Stimulated activated effector memory CD8-positive, alpha-beta T cell treated with anti-CD3 and anti-CD28 coated beads, Interleukin-12 subunit alpha, Interleukin-12 subunit beta, amount 100 ng/mL, for 72 hours (primary cell): ENCODE measurements around the gene KIAA1614.

ENCODE experiments used
- ATAC-seq: fragments of 150-1000 bp; cut with Tn5 transposase; 2 replicates; pipeline ENCODE4 v1.10.0; 2021
- DNase-seq, 2 donors: peaks; one replicate each; pipeline ENCODE4 v3.0.0; 2021 to 2022; ENCODE audit warnings: low spot score in 2 of 2
- H3K27ac Mint-ChIP-seq: one replicate; pipeline ENCODE4 v1.8.0; 2022; ENCODE audit warnings: mild to moderate bottlenecking, mixed read lengths
- H3K36me3 Mint-ChIP-seq: one replicate; pipeline ENCODE4 v1.8.0; 2022; ENCODE audit warnings: mild to moderate bottlenecking, mixed read lengths
- H3K4me1 Mint-ChIP-seq: one replicate; pipeline ENCODE4 v1.8.0; 2022; ENCODE audit warnings: mixed read lengths
- H3K4me3 Mint-ChIP-seq: one replicate; pipeline ENCODE4 v1.8.0; 2022; ENCODE audit warnings: mild to moderate bottlenecking, mixed read lengths
- H3K9me3 Mint-ChIP-seq: one replicate; pipeline ENCODE4 v1.8.0; 2022; ENCODE audit warnings: mixed read lengths

KIAA1614 gene

DNA sequence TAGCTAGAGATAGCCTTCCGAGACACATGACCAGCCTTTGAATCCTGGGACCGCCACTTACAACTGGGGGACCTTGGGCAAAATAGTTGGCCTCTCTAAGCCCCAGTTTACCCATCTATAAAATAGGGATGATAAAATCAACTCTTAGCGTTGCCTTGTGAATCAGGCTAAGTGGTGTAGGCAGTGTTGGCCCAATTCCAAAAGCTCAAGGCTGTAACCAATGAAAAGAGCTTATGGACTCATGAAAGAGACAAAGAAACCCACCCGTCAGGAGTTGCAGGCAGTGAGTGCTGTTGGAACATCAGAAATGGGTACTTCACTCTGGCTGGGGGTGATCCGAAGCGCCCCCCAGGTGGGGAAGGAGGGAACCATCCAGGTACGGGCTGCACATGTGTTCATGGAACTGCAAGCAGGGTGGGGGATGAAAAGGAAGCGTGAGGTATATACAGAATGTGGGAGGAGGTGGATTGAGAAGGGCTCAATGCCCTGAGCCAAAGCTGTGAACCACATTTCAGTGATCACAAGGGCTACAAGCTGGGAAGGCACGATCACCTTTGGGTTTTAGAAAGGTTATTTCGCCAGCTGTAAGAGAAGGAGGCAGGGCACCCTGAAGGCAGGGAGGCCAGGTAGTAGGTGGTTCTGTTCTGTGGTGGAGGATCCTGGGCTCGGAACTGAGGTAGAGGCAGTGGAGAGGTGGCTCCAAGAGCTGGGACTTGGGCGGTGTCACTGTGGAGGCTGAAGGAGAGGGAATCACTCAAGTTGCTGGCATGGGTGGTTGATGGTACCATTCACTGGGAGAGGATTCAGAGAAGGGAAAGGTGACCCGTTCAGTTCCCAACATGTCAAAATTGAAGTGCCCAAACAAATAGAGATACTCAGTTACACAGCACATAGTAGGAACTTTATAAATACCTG lies 11.4 kb upstream of the KIAA1614 start:
- Mint-ChIP-seq H3K27ac (no peak overlapping the region), H3K4me1 (no peaks in the 10 kb centered on the region), H3K36me3 (no peaks in the 10 kb centered on the region), H3K4me3 (no peak overlapping the region), H3K9me3 (no peaks in the 10 kb centered on the region)
- DNase-seq (no peak), ATAC-seq (no peak)

DNA sequence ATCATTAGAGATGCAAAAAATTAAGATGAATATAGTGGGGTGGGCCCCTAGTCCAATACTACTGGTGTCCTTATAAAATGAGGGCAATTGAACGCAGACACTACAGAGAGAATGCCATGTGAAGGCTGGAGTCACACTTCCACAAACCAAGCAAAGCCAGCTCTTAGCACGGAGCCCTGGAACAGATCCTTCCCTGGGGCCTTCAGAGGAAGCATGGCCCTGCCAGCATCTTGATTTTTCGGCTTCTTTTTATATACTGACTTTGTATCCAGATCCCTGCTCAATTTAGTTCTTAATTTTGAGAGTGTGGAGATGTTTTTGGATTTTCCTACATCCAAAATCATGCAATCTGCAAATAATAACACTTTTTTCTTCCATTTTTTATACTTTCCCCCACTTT lies 10.2 kb upstream of the KIAA1614 start:
- H3K9me3 Mint-ChIP-seq = no peaks in the 10 kb centered on the region
- no peaks in the 10 kb centered on the region for H3K36me3 Mint-ChIP-seq
- H3K4me3 Mint-ChIP-seq = no peak overlapping the region
- no peak for ATAC-seq
- no peaks in the 10 kb centered on the region for H3K4me1 Mint-ChIP-seq
- no peak overlapping the region for H3K27ac Mint-ChIP-seq
- DNase-seq = no peak

DNA sequence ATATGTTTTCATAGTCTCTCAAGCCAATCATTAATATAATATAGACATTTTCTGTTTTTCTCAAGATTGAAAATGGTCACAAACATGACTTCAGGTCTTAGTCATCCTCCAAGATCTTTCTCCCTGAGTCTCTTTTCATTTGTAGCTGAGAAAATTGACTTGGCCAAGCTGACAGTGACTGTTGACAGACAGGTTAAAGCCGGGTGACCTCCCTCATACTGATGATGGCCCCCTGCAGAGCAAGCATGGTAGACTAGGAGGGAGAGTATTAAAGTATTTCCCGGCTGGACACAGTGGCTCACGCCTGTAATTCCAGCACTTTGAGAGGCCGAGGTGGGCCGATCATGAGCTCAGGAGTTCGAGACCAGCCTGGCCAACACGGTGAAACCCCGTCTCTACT lies 6.8 kb upstream of the KIAA1614 start:
- no peak overlapping the region for H3K4me3 Mint-ChIP-seq
- no peaks in the 10 kb centered on the region for H3K9me3 Mint-ChIP-seq
- H3K27ac Mint-ChIP-seq = no peak overlapping the region
- H3K36me3 Mint-ChIP-seq = no peaks in the 10 kb centered on the region
- peaks cover 8% of the 10 kb centered on the region for H3K4me1 Mint-ChIP-seq
- no peak for DNase-seq
- ATAC-seq = no peak

DNA sequence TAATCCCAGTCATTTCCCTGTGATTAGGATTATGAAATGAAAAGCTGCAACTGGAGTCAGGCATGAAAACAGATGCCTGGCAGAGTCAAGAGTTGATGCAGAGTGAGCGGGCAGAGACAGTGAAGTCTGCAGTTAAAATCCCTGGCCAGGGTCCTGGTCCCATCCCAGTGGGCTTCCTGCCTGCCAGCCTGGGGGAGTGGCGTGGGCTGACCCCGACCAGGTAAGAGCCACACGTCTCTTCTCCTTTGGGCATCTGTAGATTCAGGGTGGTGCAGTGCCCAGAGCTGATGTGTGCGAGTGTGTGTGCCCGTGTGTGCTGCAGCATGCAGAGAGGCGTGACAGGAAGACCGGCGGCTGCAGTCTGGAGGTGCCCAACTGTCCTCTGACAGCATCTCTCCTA lies 6.2 kb upstream of the KIAA1614 start:
- ATAC-seq (no peak), DNase-seq (no peak)
- Mint-ChIP-seq H3K36me3 (no peaks in the 10 kb centered on the region), H3K27ac (no peak overlapping the region), H3K9me3 (no peaks in the 10 kb centered on the region), H3K4me3 (no peak overlapping the region), H3K4me1 (peaks cover 8% of the 10 kb centered on the region)

DNA sequence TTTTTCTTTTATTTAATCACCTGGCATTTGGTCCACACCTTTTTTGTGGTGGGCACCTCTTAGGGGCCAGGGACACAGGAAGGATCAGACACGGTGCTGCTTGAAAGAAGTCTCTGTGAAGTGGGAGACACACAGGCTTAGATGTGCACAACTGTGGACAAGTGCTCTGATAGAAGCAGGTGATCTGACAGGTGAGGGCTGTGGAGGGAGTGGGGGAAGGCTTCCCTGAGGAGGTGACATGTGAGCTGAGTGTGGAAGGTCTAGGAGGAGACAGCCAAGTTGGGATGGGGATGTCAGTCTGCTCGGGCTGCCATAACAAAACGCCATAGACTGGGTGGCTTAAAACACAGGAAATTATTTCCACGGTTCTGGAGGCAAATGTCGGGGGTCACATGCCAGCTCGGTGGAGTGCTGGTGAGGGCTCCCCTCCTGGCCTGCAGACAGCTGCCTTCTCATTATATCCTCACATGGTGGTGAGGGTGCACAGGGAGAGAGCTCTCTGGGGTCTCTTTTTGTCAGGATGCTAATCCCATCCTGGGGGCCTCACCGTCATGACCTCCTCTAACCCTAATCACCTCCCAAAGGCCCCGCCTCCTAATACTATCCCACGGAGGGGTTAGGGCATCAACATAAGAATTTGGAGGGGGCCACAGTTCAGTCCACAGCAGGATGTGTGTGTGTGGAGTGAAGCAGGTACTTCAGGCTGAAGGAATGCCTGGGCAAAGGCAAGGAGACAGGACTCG lies 5.2 kb upstream of the KIAA1614 start:
- DNase-seq (no peak), ATAC-seq (no peak)
- Mint-ChIP-seq H3K4me1 (peaks cover 8% of the 10 kb centered on the region), H3K36me3 (no peaks in the 10 kb centered on the region), H3K9me3 (no peaks in the 10 kb centered on the region), H3K27ac (no peak overlapping the region), H3K4me3 (no peak overlapping the region)

DNA sequence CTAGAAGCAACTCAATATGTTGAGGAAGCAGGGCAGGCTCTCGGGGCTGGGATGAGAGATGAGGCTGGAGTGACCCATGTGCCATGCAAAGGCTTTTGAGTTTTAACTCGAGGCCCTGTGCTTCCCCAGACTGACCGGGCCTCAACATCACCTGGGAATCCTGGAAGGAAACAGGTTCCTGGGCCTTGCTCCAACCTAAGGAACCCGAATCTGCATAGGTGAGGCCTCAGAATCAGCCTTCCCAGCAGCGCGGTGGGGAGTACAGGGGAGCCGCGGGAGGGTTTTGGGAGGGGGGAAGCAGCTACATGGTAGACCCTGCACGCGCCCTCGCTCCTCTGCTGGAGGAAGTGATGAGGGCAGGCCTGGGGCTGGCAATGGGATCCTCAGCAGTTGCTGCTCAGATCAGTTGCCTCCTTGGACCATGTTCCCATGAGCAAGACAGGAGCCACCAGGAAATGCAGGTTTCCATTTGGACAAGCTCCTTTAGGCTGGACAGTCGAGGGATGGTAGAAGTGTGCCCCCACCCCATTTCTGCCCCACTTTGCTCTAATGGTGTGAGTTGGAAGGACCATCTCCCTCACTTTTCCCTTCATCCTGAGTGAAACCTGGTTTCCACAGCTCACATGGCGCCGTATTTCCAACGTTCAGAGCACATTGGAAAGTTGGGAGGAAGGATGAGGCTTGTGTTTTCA lies 4.5 kb upstream of the KIAA1614 start:
- H3K27ac Mint-ChIP-seq = no peak overlapping the region
- DNase-seq (no peak), ATAC-seq (no peak)
- no peak overlapping the region for H3K4me3 Mint-ChIP-seq
- H3K9me3 Mint-ChIP-seq = no peaks in the 10 kb centered on the region
- H3K4me1 Mint-ChIP-seq = peaks cover 8% of the 10 kb centered on the region
- H3K36me3 Mint-ChIP-seq = no peaks in the 10 kb centered on the region

DNA sequence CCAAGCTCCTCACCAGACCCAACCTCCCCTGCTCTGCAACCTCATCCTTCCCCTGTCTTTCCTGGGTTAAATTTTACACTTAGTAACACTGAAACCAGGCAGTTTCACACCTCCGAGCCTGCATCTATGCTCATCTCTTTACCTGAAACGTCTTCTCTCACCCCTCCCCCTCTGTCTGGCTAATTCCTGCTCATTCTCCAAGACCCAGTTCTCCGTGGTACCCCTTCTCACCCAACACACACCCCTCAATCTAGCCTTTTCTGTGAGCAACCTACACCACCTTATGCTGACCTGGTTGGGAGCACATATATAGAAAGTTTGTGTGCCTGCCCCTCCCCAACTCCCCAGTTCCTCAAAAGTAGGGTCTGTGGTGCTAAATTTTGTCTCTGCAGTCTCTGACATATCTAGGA lies 3.7 kb upstream of the KIAA1614 start:
- ATAC-seq (peak; percentile 29), DNase-seq (no peak)
- H3K27ac Mint-ChIP-seq = no peak overlapping the region
- no peak overlapping the region for H3K4me3 Mint-ChIP-seq
- no peaks in the 10 kb centered on the region for H3K36me3 Mint-ChIP-seq
- no peaks in the 10 kb centered on the region for H3K9me3 Mint-ChIP-seq
- H3K4me1 Mint-ChIP-seq = peaks cover 8% of the 10 kb centered on the region

DNA sequence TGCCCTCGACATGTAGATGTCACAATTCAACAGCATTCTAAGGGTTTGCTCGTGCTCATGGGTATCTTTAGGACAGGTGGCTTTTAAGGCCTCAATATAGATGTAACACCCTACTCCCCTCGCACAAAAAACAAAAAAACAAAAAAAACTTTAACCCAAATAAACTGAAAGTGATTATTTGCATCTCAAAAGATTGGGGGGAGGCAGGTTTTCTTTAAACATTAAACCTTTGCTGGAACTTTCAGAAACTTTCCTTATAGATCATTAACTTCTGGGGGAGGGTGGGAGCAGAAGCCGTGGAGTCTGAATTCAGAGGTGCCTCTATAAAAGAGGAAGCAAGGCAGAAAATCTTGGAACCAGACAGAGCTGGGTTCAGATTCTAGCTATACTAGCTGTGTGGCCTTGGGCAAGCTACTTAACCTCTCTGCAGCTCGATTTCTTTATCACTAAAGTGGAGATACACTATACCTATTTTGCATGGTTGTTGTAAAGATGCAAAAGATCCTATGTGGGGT lies 3.2 kb upstream of the KIAA1614 start:
- no peak for DNase-seq
- Mint-ChIP-seq H3K4me3 (no peak overlapping the region), H3K27ac (no peak overlapping the region), H3K4me1 (peaks cover 8% of the 10 kb centered on the region), H3K36me3 (no peaks in the 10 kb centered on the region), H3K9me3 (no peaks in the 10 kb centered on the region)
- no peak for ATAC-seq

DNA sequence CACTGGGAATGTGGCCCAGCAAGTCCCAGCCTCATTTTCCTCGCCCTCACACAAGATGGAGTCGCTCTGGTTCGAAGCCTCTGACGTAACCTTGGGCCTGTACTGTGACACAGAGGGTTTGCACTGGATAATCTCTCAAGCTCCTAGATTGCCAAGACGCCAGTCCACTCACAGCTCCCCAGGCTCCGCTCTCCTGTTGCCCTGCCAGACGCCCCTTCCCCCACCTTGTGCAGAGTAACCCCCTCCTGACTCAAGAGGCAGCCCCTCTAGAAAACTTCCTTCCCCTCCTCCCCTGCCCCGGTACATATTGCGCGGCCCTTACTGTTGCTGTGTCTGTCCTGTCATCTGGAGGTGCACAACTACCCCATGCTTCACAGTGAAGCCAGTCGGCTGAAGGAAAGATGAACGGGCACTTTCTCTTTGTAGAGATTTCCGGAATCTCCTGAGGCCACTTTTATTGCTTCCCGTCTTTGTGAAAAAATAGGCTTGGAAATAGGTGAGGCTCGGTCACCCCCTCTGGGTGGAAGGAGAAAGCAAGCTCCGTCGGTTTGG lies 981 bp upstream of the KIAA1614 start:
- no peaks in the 10 kb centered on the region for H3K9me3 Mint-ChIP-seq
- no peaks in the 10 kb centered on the region for H3K36me3 Mint-ChIP-seq
- no peak for ATAC-seq
- no peak for DNase-seq
- no peak overlapping the region for H3K27ac Mint-ChIP-seq
- H3K4me3 Mint-ChIP-seq = peak overlapping the region; percentile 29
- peaks cover 8% of the 10 kb centered on the region for H3K4me1 Mint-ChIP-seq

GRCh38 chr1:180912211-180912800 lies 391 bp upstream of the KIAA1614 start:
- peak; percentile 9 for ATAC-seq
- Mint-ChIP-seq H3K36me3 (no peaks in the 10 kb centered on the region), H3K4me3 (peak overlapping the region; percentile 29), H3K27ac (no peak overlapping the region), H3K9me3 (no peaks in the 10 kb centered on the region), H3K4me1 (peaks cover 8% of the 10 kb centered on the region)
- no peak for DNase-seq

DNA sequence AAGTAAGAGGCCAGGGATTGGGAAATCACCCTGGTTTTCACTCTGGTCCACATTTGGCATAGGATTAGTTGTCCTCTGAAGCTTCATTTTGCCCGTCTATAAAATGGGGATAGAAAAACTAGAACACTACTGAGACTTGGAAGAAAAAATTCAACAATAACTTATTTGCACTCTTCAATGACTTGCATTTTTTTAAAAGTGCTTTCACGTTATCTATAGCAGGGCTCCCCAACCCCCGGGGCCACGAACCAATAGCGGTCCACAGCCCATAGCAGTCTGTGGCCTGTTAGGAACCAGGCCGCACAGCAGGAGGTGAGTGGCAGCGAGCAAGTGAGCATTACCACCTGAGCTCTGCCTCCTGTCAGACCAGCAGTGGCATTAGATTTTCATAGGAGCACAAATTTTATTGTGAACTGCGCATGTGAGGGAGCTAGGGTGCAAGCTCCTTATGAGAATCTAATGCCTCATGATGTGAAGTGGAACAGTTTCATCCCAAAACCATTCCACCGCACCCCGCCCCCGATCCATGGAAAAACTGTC lies 2.8 kb downstream of the KIAA1614 start:
- H3K4me3 Mint-ChIP-seq = no peak overlapping the region
- H3K4me1 Mint-ChIP-seq = no peaks in the 10 kb centered on the region
- H3K9me3 Mint-ChIP-seq = no peaks in the 10 kb centered on the region
- H3K36me3 Mint-ChIP-seq = no peaks in the 10 kb centered on the region
- no peak overlapping the region for H3K27ac Mint-ChIP-seq
- no peak for ATAC-seq
- DNase-seq = no peak

DNA sequence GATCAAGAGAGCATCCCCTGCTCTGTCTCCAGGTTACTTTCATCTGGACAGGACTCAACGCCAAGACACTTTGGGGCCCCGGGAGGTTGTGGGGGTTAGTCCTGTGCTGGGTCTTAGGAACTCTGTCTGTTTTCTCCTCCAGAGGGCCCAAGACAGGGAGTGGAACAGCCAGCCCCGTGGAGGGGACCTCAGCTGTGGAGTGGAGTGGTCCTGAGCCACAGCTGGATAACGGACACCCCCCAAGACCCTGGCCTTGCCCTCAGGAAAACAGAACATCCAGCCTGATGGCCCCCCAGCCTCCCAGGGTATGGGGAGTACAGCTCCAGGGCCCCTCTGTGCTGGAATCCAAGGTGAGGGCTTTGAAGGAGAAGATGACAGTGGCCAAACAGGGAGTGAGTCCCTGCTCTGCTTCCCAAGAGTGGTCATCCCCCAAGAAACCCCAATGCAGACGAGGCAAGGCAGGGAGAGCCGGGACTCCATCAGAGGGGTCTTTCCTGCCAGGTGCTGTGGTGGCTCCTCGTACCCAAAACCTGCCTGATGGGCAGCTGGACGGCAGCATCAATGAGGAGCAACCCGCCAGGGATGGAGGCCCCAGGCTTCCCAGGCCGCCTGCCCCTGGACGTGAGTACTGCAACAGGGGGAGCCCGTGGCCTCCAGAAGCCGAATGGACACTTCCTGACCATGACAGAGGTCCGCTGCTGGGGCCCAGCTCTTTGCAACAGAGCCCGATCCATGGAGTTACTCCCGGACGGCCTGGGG lies 3.5 kb downstream of the KIAA1614 start:
- DNase-seq (no peak), ATAC-seq (no peak)
- H3K27ac Mint-ChIP-seq = no peak overlapping the region
- no peaks in the 10 kb centered on the region for H3K4me1 Mint-ChIP-seq
- no peaks in the 10 kb centered on the region for H3K36me3 Mint-ChIP-seq
- no peak overlapping the region for H3K4me3 Mint-ChIP-seq
- no peaks in the 10 kb centered on the region for H3K9me3 Mint-ChIP-seq

DNA sequence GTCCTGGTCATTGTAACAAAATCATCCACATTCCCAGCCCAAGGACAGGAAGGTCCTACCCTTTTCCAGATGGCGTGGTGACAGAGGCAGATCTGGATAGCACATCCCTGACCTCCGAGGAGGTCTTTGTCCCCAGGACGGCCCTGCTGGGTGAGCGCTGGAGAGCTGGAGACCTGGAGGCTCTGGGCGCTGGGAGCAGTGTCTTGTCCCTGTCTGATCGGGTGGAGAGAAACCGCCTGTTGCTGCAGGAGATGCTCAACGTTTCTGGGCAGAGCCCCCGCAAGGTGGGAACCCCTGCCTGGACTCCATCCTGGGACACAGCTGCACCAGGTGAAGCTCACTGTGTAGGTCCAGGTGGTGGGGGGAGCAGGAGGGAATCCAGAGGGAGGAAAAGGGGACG lies 4.1 kb downstream of the KIAA1614 start:
- ATAC-seq (no peak), DNase-seq (no peak)
- H3K4me3 Mint-ChIP-seq = no peak overlapping the region
- H3K36me3 Mint-ChIP-seq = no peaks in the 10 kb centered on the region
- no peaks in the 10 kb centered on the region for H3K4me1 Mint-ChIP-seq
- H3K9me3 Mint-ChIP-seq = no peaks in the 10 kb centered on the region
- H3K27ac Mint-ChIP-seq = no peak overlapping the region
